CD4-positive, alpha-beta T cell treated with Interleukin-21 for 1 hour (primary cell): Measurements from ENCODE around the gene TMBIM4.
"Not testable (repeated sequence)": the region's sequence is repeated elsewhere in the genome, so short reads cannot be mapped to it uniquely, and the experiment has no call there.

Experiments used
- DNase-seq: peaks from one replicate; pipeline ENCODE4 v3.0.0-alpha.2; 2020

TMBIM4 gene, protein sequence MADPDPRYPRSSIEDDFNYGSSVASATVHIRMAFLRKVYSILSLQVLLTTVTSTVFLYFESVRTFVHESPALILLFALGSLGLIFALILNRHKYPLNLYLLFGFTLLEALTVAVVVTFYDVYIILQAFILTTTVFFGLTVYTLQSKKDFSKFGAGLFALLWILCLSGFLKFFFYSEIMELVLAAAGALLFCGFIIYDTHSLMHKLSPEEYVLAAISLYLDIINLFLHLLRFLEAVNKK

DNA sequence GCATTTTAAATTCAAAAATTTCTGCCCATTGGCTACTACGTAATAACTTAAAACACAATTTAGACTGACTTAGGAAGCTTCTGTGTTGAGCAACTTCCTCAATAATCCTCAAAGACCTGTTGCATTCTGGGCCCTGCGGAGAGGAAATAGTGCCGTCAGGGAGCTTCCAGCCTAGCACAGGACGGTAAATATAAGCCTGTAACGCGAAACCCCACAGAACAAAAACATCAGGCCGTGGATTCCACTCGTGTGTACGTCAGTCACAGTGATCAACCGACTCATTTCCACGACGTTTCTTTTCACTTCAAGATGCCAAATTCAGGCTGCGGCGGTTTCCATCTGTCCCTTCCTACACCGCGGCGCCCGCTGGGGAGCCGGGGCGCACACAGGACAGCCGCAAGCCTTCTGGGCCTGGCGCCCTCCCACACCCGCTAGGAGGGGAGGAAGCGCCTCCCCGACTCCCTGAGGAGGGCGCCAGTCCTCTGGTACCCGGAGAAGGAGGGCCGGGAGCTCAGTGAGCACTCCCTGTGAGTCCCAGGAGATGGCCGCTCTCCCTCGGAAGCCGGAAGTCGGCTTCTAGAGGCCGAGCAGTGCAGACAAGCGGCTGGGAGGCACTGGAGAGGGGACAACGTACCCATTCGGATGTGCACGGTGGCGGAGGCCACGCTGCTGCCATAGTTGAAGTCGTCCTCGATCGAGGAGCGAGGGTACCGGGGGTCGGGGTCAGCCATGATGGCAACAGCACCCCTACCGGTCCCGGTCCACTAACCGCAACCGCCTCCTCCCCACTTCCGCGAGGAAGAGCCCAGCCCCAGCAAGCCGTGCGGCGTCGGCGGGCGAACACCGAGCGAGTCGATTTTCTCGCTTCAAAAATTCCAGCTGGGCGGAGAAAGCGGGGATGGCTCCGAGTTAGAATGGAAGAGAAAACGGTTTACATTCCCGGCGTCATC is at the start of gene TMBIM4:
TMBIM4 (minus strand) TSS at position 776 of the 950 bp plus-strand sequence; CDS start at position 731, 45 bp downstream.
- peak; percentile 88 for DNase-seq

DNA sequence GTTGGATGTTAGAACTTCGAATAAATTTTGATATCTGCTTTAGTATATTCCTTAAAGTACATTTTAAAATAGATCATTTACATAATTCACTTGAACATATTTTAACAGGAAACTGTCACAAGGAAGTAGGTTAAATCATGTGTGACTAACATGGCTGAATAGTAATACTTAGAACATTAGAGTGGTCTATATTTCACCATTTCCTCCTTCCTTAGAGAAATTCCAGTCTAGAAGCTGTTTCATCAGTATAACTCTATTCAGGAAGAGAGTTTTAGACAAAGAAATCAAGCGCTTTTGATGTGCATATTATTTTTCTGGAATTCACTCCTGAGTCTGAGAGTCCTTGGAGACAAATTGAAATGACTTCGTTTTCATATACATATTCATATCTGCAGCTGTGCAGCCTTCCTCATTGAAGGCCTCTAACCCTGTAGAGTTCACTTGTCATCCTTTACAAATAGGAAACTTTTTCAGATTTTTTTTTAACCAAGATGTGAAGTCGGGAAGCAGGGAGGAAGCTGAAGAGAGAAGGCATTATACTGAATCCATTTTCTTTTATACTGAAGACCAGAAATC is 47.6 kb upstream of the TMBIM4 start:
- DNase-seq = no peak

GRCh38 chr12:66213011-66213410 is 43.2 kb upstream of the TMBIM4 start:
- not testable (repeated sequence) for DNase-seq

GRCh38 chr12:66211573-66211972 is 41.8 kb upstream of the TMBIM4 start:
- DNase-seq = not testable (repeated sequence)

DNA sequence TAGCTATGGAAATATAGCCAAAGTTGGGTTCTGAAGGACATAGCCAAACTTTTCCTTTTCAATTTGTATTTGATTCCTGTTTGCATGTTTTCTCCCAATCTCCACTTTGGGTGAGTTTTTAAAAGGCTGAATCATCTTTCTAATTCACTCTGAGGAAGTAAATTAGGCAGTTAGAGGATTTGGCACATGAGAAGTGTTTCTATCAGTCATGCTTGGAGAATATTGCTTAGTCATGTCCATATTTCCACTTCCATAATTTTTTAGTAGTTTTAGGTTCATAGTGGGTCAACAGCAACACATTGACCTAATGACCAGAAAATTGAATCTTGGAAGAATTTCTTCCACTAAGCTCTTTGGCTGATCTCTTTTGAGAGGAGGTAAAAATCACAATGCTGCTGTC is 41.0 kb upstream of the TMBIM4 start:
- no peak for DNase-seq

GRCh38 chr12:66206141-66206540 is 36.3 kb upstream of the TMBIM4 start:
- no peak for DNase-seq

DNA sequence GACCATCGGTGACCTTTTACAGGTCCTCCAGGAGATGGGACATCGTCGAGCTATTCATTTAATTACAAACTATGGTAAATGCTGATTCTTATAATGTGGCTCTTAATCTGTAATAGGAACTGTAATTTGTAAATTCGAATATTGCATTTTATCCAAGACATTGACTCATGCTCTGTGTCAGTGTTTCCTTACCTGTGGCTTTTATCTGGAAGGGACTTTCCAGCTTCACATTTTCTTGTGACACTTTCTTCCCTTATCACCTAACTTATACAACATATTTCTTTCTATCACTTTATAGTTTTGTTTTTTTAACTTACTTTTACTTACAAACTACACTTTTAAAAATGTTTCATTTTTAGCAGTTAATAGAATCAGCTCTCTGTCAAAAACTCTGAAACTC is 34.0 kb upstream of the TMBIM4 start:
- DNase-seq = no peak

DNA sequence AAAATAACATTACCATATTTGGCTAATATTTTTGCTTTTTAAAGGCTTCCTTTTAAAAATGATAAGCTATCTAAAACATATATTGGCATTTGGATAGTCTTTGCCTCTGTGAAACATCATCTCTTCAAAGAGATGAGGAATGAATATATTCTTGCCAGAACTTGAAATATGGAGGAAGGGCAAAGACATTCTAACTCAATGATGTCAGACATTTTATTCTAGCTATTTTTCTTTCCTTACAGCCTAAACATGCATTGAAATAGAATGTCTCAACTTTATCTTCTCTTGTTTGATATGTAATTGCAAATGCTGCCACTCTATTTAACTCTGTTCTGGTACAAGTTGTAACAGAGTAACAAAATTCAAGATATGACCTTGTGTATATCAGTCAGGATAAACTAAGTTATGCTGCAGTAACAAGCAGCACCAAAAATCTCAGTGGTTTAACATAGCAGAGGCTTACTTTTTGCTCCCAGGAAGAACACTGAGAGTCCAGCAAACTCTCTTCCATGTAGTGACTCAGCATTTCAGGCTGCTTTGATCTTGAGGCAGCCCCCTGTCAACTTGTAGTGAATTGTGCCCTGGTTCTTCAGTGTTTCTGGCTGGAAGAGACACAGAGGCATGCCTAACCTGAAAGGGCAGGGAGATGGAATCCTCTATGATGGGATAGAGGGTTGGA is 30.2 kb upstream of the TMBIM4 start:
- no peak for DNase-seq

DNA sequence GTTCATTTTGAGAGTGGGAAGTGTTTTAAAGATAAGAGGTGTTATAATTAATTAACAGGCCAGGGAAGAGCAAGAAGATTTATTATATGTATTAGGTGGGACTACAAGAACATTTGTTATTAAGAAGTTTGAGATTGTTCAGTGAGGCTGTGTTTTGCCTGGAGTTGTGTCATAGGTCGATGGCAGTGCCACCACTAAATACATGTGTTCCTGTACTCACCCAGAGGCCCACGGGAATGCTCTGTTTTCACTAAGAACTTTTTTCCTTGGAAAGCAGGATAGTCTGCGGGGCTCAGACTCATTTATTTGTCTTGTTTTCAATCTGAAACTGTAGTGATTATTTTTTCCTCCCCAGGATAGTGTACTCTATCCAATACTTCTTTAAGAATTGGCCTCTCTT is 29.3 kb upstream of the TMBIM4 start:
- no peak for DNase-seq

GRCh38 chr12:66197495-66197921 is 27.7 kb upstream of the TMBIM4 start:
- no peak for DNase-seq

GRCh38 chr12:66196806-66197205 is 27.0 kb upstream of the TMBIM4 start:
- no peak for DNase-seq

- no peak for DNase-seq
Measured at GRCh38 chr12:66195242-66195641, 25.4 kb upstream of the TMBIM4 start.

DNA sequence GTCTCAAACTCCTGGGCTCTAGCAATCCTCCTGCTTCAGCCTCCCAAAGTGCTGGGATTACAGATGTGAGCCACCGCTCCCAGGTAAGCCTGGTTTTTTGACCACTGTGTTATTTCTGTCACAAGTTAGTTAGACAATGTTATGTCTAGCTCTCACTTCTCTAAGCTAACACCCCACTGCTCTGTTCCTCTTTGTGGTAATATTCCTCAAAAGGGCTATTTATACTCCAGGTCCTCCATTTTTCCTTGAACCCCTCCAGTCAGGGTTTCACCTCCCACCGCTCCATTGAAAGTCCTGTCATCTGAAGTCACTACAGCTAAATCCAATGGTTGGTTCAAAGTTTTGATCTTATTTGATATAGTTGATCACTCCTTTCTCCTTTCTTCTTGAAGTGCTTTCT is 24.3 kb upstream of the TMBIM4 start:
- DNase-seq = no peak

- DNase-seq = no peak
Measured at GRCh38 chr12:66191547-66192126, 21.8 kb upstream of the TMBIM4 start.

DNA sequence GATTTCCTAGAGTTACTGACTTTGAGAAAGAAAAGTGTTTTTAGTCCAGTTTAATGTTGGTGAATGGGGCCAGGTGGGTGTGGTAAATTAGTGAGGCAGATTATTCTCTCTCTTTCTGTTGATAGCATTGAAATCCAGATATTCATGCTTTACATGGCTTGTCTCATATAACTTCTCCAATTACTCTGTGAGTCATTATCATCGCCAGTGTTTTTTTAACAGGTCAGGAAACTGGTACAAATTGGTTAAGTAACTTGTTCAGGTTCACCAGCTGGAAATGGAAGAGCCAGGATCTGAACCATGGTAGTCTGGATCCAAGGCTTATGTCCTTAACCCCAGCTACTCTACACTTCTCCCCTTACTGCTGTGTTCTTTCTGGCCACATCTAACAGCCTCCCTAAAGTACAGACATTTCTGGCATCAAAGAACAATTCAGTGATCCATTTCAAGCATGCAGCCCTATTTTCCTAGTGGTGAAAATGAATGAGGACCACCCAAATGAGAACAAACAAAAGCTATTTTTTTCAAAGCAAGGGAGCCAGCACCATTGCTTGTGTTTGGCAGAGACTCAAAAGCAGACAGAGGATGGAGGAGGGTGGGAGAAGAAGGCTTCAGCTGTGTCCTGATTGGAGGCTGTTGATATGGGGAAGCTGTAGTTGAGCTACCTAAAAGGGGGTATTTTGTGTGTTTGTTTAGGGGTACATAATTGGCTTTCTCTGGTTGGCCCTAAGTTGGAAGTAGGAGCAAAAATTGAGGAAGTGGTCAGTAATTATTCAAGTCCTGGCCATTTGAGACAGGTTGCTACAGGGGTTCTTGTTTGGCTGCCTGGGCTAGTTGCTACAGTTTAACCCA is 20.9 kb upstream of the TMBIM4 start:
- DNase-seq = no peak

DNA sequence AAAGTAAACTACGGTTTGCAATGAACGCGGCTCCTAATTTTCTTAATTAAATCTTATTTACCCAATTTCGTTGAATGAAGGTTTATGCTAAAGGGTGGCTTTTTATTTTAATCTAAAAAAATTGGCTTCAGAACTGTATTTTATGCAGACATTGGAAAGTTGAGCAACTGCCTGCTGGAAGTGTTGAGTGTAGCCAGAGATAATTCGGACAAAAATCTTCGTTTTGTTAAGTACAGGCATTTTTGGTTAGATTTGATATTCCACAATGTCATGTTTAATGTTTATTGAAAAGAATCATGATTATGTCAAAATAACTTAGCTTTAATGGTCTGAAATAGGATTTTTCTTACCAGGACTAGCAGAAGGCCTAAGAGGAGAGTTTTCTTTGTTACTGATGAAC is 20.1 kb upstream of the TMBIM4 start:
- no peak for DNase-seq

DNA sequence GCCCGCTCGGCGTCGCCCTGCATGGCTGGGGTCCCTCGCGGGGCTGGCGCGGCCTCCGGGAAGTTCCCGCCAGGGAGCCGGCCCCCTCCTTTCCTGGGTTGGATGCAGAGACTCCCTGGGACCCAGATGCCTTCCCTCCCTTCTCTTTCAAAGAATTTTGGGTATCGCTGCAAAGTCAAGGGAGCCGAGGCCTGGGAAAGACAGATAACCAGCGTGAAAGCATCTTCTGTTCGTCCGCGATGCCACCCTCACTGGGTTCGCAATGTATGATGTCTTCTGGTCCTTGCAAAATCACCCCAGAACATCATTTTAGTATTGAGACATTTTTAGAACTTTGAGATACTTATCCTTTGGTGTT is 19.7 kb upstream of the TMBIM4 start:
- no peak for DNase-seq

GRCh38 chr12:66188584-66189485 is 19.0 kb upstream of the TMBIM4 start, which contains the start of gene IRAK3:
Gene IRAK3 (plus strand): TSS chr12:66189214. CDS start chr12:66189300, 86 bp downstream.
- DNase-seq = peak; percentile 46

GRCh38 chr12:66187821-66188220 is 18.0 kb upstream of the TMBIM4 start:
- no peak for DNase-seq

GRCh38 chr12:66187036-66187435 is 17.2 kb upstream of the TMBIM4 start:
- no peak for DNase-seq

DNA sequence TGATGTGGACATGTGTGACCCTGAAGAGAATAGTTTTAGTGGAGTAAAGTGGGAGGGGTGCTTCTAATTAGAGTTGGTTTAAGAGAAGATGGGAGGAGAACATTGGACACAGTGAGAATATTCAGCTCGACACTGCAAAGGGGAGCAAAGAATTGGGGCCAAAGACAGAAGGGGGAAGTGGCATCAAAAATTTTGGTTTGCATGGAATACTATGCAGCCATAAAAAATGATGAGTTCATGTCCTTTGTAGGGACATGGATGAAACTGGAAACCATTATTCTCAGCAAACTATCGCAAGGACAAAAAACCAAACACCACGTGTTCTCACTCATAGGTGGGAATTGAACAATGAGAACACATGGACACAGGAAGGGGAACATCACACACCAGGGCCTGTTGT is 15.0 kb upstream of the TMBIM4 start:
- not testable (repeated sequence) for DNase-seq
